ENCODE data around the gene ZCCHC3.
"Not testable (repeated sequence)": the region's sequence is repeated elsewhere in the genome, so short reads cannot be mapped to it uniquely, and the experiment has no call there.

ZCCHC3 gene, protein sequence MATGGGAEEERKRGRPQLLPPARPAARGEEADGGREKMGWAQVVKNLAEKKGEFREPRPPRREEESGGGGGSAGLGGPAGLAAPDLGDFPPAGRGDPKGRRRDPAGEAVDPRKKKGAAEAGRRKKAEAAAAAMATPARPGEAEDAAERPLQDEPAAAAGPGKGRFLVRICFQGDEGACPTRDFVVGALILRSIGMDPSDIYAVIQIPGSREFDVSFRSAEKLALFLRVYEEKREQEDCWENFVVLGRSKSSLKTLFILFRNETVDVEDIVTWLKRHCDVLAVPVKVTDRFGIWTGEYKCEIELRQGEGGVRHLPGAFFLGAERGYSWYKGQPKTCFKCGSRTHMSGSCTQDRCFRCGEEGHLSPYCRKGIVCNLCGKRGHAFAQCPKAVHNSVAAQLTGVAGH

DNA sequence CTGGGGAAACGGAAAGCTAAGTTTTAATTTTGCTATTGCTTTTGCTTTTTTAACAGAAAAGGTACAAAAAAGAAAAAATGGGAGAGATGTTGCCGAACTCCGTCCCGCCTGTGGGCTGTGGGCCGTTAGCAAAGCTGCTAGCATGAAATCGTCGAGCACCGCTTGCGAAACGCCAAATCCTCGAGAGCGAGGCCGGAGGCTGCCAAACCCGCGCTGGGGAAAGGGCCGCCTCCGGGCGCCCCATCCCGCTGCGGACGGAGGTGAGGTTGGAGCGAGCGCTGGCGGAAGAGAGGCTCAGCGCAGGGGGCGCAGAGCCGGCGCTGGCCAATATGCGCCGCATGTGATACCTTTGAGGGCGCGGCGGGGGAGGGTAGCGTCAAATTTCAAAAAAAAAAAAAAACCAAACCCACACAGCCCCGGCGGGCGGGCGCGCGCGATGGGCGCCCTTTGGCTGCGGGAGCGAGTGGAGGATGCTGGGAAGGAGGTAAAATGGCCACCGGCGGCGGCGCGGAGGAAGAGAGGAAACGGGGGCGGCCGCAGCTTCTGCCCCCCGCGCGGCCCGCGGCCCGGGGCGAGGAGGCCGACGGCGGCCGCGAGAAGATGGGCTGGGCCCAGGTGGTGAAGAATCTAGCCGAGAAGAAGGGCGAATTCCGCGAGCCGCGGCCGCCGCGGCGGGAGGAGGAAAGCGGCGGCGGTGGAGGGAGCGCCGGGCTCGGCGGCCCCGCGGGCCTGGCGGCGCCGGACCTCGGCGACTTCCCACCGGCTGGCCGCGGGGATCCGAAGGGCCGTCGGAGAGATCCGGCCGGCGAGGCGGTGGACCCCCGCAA lies at the start of gene ZCCHC3:
TSS of gene ZCCHC3 (plus strand) at position 473 of the 827 bp plus-strand sequence. CDS start at position 490, 17 bp downstream.
- DNase-seq: peak; percentile 91

DNA sequence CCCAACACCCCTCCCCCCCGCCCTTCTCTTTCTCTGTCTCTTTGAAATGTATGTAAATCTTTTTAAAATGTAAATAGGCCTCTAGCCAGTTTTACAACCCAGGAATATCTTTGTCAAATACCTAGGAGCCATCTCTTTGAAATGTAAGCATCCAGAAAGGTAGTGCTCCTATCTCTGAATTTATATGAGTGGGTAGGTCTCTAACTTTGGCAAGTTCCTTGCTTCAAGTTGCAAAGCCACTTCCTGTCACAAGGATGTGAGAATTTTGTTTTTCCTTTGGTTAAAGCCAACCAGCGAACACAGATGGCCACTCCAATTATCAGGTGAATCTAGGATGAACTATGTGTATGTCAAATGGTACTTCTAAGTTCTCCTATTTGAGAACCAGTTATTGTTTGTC lies 46.0 kb upstream of the ZCCHC3 start:
- no peak for DNase-seq

DNA sequence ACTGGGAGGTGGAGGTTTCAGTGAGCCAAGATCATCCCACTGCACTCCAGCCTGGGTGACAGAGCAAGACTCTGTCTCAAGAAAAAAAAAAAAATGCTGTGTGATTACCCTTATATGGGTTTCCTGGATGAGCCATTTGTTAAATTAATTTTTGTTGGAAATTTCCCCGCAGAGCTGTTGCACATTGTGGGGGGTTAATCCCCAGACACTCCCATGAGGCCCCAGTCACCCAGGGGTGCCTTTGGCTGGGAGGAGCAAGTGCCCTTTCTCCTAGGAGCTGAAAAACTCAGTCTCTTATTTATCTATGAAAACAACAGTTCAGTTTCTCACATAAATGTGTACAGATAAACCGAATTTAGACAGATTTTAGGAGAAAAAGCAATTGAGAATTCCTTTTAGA lies 44.6 kb upstream of the ZCCHC3 start:
- DNase-seq: no peak

DNA sequence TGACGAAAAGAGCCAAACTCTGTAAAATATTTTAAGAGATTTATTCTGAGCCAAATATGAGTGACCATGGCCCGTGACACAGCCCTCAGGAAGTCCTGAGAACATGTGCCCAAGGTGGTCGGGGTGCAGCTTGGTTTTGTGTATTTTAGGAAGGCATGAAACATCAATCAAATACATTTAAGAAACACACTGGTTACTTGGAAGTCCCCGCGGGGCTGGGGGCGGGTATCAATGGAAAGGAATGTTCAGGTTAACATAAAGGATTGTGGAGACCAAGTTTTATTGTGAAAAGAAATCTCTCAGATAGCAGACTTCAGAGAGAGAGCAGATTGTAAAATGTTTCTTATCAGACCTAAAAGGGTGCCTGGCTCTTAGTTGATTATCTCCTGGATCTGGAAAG lies 43.9 kb upstream of the ZCCHC3 start:
- DNase-seq: not testable (repeated sequence)

DNA sequence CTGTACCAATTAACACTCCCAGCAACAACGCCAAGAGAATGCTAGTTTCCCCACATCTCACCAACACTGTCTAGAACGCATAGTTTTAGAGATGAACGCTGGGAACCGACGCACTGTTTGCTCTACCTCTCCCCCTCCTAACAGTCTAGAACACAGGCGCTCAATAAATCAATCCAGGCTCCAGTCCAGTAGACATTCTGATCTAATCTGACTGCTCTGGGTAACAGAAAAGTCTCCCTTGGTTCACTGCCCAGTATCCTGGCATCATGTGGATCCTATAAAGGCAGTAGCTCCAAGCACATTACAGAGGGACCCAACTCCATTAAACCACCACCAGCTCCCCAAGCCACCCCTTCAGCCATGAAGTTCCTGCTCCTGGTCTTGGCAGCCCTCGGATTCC lies 40.0 kb upstream of the ZCCHC3 start, which contains the start of gene DEFB132:
TSS of gene DEFB132 (plus strand) at position 306 of the 400 bp plus-strand sequence. CDS start at position 361, 55 bp downstream.
- DNase-seq: no peak

DNA sequence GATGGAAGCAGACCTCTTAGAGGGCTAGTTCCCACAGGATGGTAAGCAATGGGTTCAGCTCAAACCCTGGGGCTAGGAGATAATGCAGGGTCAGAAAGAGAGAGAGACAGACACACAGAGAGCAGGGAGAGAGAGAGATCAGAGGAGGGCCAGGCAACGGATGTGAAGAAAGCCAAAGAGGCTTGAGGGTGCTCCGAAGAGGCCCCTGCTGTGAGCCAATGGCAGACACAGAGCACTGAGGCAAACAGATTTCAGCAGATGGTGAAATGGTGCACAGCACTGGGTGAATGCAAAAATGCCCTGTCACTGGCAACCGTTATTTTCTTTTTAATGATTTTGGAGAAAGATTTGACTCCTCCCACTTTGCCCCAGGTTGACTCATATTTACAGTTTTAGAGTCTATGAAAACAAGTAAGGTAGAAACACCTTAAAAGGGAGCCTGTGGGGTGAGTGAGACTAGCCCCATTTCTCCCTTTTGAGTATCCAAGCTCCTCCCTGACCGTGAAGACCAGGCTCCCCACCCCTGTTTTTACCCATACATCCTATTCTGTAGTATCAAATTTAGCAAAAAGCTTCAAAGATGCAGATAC lies 39.0 kb upstream of the ZCCHC3 start:
- no peak for DNase-seq

DNA sequence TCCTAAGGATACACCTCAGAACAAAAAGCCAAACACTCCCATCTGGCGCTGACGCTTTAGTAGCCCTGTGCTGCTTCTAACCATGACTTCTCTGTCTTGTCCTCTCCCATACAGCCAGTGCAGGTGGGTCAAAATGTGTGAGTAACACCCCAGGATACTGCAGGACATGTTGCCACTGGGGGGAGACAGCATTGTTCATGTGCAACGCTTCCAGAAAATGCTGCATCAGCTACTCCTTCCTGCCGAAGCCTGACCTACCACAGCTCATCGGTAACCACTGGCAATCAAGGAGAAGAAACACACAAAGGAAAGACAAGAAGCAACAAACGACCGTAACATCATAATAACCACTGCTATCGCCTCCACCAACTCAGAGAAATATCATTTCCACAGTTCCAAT lies 38.4 kb upstream of the ZCCHC3 start:
- no peak for DNase-seq

DNA sequence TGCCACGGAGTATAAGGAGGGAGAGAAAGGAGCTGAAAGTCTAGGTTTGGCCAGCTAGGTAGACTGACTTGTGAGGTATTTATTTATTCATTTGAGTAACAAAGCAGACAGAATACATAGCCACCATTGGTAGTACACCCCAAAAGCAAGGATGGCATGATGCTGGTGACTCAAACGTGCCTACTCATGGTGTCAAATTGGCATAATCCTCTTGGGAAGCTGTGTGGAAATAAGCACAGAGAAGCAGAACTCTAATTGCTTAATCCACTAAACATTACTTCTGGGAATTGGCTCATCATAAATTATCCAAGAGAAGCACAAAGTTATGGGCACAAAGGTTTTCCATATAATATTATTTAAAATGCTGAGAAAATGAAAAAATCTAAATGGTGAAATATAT lies 37.4 kb upstream of the ZCCHC3 start:
- DNase-seq: no peak

DNA sequence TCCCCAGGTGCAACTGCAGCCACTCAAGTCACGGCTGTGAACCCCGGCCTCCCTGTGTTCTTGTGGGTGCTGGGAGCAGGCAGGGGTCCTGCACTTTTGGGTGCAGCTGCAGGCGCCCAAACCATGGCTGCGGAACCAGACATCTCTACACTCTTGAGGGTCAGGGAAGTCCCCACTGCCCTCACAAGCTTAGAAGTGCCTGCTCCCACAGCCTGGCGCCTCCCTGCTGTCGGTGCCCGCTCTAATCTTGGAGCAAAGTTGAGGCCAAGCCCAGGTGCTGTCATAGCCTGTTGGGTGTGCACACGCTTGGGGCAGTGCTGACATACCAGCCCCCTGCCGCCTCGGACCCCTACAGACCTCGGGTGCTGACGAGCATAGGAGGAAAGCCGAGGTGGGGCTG lies 33.7 kb upstream of the ZCCHC3 start:
- DNase-seq: no peak

DNA sequence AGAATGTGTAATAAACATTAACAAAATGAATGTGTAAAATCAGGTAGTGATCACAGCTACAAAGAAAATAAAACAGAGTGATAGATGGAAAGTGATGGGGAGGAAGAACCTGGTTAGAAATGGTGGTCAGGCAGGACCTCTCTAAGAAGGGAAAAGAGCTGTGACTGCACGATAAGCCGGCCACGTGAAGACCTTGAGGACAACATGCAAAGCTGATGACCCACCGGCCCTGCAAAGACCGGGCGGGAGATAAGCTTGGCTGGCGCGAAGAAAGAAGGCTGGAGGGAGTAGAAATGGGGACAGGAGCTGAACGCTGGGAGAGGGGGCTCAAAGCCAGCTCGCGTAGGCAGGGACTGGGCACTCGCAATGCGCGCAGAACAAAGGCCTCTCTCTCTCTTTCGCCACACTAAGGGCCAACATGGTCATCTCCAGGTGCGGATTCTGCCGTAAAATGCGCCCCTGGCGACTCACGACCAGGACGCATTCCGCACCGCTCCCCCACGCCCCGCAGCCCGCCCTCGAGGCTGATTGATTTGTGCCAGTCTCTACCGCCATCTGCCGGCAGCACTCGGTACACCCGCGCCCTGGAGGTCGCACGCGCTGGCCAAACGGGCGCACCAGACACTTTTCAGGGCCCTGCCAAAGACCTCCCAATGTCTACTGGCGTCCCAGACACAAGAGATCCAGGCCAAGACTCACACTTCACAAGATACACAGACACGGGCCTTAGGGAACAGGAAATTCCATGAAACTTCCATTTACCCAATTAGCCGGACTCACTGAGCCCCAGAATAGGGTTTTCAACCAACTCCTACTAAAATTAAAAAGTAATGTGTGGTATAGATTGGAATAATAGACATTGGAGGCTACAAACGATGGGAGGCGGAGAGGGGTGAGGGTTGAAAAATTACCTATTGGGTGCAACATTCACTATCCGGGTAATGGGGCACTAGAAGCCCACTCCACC lies 30.5 kb upstream of the ZCCHC3 start:
- DNase-seq: peak; percentile 81

DNA sequence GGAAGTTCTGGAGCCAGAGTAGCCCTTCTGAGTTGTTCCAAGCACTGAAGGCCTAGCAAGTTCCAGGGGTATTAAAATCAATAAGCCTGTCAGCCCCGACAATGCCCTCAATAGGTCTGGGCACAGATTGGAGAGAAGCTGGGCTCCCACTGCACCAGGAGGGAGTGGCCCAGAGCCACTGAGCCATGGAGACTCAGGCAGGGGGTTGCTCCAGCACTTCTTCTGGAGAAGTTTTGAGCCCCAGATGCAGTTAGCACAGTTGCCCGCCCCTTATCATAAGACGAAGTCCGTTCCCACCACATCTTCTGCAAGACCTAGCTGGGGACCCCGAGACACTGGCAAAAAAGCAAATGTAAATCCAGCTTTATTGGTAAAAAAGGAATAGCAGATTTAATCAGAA lies 26.9 kb upstream of the ZCCHC3 start:
- no peak for DNase-seq

DNA sequence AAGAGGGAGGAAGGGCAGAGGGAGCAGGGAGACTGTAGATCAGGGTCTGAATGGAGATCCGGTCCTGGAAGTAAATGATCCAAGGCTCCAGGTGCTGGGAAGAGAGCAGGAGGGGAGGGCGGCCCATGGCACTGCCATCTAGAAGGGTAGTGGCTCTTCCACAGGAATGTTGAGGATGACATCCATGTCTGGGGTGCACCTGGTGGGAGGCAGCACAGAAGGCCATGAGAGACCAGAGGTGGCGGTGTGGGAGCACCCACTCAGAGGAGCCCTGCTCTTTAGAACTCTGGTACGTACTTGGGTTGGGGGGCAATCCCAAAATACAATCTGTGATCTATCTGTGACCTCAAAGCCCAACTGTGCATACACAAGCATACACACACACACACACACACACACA lies 26.3 kb upstream of the ZCCHC3 start:
- no peak for DNase-seq

DNA sequence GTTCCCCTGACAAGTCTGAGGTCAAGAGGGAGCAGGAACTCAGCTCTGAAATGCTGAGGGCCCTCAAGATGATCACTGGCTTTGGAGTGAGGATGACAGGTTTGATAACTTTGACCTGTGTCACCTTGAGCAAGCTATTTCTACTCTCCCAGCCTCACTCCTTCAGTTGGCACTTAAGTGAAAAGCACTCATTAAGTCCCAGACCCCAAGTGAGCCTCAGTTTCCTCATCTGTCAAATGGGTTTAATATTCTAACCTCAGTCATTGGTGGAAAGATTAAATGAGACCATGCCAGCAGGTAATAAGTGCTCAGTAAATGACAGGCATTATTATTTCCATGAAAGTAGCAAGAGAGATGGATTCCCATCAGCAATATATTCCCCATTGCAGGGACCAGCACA lies 25.8 kb upstream of the ZCCHC3 start:
- DNase-seq: no peak

DNA sequence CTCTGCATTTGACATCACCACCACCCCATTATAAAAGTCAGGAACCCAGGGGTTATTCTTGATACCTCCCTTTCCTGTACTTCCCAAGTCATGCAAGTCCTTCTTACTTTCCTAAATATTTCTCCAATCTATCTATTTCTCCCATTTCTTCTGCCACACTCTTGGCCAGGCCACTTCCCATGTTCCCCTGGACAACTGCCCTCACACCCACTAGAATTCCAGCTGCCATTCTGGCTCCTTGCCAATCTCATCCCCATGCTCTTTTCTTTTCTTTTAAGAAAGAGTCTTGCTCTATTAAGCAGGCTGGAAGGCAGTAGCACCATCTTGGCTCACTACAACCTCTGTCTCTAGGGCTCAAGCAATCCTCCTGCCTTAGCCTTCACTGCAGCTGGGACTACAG lies 24.7 kb upstream of the ZCCHC3 start:
- DNase-seq: no peak

DNA sequence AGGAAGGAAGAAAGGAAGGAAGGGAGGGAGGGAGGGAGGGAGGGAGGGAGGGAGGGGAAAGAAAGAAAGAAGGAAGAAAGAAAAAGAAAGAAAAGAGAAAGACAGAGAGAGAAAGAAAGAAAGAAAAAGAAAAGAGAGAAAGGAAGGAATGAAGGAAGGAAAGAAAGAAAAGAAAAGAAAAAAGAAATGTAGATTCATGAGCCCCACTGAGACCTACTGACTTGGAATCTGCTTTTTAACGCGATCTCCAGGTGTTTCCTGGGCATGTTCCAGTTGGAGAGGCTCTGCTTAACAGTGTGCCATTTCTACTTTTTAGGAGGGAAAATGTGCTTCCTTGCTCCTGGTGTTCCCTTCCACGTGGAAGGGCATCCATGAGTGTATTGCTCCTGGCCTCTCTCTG lies 23.5 kb upstream of the ZCCHC3 start:
- no peak for DNase-seq

DNA sequence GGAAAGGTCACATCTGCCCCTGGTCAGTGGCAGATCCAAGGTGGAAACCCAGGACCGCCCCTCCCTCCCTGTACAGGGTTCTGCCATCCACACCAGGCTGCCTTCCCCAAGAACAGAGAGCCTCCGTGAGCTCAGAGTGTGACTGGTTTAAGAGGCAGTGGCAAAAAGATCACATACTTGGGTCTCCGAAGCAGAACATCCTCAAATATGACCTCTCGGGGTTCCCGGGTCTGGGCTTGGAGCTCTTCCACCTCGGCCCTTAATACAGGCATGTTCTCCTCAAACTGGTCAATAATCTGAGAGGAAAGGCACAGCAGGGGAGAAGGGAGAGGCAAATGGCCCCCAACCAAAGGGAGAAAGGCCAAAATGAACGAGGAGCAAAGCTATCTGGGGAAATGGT lies 21.6 kb upstream of the ZCCHC3 start:
- DNase-seq: no peak

DNA sequence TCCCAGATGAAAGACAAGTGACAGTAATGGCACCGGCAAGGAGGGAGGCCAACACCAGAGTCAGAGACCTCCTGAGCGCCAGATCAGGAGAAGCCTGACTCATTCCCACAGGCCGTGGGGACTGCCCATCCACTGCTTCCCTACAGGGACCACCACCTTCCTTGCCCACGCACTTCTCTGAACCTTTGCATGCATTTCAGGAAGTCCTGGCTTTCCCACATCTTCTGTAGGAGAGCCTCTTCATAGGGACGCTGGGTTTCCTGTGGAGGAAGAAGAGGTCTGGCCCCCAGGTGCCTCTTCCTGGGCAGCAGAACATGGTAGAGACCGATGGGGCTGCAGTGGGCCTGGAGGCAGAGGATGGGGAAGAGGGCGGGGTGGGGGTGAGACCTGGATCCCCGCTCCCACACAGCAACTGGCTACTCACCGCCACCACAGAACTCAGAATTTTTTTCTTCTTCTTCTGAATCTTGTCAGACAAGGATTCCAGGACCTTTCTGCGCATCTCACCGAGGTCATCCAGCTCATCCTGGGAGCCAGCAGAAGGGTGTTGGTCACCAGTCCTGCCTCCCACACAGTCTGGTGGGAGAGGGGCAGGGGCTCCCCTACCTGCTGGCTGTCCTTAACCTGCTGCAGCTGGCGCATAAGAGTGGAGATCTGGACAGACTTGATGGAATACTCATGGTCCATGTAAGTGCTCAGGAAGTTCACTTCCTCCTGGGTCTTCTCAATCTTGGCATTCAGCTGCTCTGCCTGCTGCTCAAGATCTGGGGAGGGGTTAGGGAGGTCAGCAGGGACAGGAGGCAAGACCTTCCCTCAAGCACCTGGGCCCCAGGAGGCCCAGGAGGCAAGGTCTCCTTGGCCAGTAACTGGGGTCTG lies 20.5 kb upstream of the ZCCHC3 start:
- DNase-seq: no peak

DNA sequence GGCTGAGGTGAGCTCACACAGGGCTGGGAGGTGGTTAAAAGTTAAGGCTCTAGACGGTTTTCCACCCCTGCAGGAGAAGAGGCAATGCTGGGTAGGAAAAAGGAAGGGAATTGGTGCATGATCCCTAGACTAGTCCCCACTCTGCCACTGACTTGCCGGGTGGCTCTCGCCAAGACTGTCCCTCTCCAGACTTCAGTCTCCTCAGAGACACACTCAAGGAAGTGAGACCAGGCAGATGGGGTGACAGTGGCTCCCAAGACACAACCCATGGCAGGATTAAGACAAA lies 19.9 kb upstream of the ZCCHC3 start:
- no peak for DNase-seq

DNA sequence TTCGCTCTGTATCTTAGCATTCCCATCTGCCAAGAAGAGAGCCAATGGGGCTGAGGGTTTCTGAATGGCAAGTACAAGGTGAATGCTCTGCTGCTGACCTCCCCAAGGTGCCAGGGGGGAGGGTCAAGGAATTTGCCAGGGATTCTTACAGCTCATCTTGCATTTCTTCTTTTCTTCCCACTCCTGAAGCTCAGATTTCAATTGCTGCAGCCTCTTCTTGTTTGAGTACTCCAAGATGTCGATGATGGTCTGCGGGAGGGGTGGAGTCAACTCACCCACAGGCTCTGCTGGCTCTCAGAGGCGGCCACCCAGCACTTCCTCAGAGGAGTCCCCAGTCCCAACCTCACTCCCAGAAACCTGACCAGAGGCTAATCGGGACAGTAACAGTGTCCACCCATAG lies 19.2 kb upstream of the ZCCHC3 start:
- no peak for DNase-seq

DNA sequence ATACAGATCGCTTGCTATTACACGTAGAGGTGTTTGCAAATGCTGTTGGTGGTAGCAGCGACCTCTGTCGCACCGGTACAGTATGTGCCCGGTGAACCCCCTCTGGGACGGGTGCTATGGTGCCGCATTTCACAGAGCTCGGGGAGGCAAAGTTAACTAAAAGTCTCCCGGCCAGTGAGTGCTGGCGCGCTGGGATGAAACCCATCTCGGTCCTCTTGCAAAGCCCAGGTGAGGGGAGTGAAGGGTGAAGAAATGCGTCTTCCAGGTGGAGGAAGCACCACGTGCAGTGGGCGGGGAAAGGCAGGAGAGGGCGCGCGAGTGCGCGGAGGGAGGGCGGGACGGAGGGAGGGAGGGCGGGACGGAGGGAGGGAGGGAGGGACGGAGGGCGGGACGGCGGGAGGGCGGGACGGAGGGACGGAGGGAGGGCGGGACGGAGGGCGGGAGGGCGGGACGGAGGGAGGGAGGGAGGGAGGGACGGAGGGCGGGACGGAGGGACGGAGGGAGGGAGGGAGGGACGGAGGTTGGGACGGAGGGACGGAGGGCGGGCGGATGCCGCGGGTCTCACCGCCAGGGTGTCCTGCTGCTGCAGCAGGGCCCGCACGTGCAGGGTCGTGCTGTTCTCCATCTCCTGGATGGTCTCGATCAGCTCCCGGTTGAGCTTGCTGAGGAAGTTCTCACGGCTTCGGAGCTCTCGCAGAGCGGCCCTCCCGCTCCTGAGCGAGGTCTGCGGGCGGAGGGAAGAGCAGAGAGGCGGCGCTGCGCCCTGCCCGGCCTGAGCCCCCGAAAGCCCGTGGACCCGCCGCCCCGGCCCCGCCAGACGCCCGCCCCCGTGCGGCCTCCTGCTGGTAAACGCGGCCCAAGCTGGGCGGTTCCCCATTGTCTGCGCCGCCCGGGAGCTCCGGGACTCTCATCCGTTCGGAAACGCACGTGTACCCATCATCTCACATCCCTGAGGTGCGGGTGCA lies 18.5 kb upstream of the ZCCHC3 start:
- DNase-seq: no peak

DNA sequence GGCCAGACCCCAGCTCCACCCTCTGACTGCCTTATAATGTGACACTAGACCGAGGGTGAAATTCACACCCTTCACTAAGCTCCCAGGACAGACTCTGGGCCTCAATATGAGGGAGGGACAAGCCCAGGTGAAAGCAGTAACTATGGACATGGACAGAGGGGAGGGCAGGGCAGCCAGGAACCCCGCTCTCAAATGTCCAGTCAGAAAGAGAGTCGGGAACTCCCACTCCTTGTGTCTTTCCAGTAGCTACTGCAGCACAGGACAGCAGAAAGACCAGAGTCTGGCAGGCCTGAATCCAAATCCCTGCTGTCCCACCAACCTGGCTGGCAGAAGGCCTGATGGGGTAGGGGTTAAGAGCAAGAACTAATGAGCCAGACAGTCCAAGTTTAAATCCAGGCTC lies 13.2 kb upstream of the ZCCHC3 start:
- no peak for DNase-seq
